HUDEP-2 (cell line): ENCODE results near the gene WDFY2.

Source experiments
- DNase-seq, 76 experiments: peaks; one replicate each; lab custom pipeline; 2025; ENCODE audit not compliant: unreplicated experiment in 76 of 76; lab: John Stamatoyannopoulos, UW

The WDFY2 gene

GRCh38 chr13:51729866-51730553, 145.7 kb downstream of the WDFY2 start:
- no peak for DNase-seq

DNA sequence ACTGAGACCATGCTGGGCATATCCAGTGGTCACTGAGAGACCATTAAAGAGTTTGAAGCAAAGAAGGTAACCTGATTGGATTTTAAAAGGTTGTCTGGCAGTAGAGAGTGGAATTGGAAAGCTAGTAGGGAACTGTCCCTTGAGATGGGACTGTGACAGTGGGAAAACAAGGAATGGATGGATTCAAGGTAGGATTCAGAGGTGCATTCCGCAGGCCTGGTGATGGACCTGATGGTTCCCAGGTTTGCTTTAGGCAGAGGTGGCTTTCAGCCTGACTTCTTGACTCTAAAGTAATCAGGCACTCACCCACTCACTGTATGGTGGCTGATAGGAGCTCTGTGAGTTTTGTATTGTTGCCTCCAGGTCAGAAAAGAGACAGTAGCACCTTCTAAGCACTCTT, 146.7 kb downstream of the WDFY2 start:
- DNase-seq = no peak

GRCh38 chr13:51731759-51732158, 147.5 kb downstream of the WDFY2 start:
- no peak for DNase-seq

GRCh38 chr13:51733374-51734298, 149.4 kb downstream of the WDFY2 start:
- DNase-seq = peak in 1 of 76 experiments; percentile 3

DNA sequence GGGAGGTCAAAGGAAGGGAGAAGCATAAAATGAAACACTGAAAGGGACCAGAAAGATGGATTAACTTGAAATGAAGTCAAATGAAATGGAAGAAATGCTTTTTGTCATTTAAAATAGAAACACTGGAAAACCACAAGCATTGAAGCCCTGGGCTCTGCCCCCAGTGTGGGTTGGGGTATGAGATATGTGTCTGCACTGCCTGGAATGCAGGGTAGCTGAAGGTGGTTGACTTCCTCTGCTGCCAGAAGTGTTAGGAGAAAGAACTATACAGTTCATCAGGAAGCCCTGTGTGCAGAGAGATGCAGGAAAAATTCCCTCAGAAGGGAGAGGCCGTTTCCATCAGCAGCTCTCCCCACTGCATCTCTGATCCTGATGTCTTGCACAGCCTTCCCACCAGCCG, 150.5 kb downstream of the WDFY2 start:
- DNase-seq = no peak

- no peak for DNase-seq
Measured at GRCh38 chr13:51737609-51738008, 153.3 kb downstream of the WDFY2 start.

DNA sequence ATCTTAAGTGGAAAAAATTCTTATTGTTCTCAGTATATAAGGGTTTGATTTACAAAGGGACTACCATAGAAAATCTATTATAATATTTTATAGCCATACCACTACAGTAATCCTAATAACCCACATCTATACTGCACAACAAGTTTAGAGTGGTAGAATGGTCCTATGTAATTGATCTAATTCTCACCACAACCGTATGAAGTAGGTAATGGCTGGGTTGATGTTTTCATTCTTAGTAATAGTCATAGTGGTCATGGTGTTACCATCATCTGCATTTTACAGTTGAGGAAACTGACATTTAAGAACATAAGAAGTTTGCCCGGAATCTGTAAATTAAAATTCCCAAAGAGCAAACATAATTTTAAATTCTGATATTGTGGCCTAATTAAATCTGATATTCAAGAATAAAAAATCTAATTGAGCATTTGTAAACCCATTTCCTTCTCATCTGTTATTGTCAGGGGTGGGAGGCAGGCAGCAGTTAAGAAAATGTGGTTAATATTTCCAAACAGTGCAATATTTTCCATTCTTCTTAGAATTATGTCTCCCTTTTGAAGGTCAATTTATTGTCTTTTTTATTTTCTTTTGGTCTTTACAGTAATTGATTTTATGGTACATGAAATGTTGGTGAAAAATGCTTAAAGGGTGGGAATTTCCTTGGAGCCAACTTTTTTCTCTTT, 154.1 kb downstream of the WDFY2 start:
- no peak for DNase-seq

GRCh38 chr13:51739027-51739764, 154.9 kb downstream of the WDFY2 start:
- no peak for DNase-seq

- DNase-seq = no peak
Measured at GRCh38 chr13:51740698-51741097, 156.4 kb downstream of the WDFY2 start.

DNA sequence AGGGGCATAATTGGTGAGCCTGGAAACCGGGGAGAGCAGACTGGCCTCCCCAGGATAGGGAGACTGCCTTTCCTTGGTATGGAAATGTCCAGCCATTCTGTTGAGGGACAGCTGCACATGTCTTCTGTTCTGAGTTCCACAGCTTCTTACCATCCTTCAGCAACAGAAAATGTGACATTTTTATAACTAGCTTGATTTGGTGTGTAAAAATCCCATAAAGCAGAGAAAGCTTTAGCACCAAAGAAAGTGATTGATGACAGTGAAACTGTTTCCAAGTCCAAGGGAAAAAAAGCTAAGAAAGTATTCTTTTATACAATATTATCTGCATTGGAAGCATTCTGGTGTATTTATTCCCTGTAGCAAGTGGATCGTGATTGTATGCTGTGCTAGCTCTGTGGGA, 157.8 kb downstream of the WDFY2 start:
- DNase-seq = no peak

GRCh38 chr13:51742611-51743010, 158.3 kb downstream of the WDFY2 start:
- DNase-seq = no peak

GRCh38 chr13:51745243-51745642, 161.0 kb downstream of the WDFY2 start:
- no peak for DNase-seq

DNA sequence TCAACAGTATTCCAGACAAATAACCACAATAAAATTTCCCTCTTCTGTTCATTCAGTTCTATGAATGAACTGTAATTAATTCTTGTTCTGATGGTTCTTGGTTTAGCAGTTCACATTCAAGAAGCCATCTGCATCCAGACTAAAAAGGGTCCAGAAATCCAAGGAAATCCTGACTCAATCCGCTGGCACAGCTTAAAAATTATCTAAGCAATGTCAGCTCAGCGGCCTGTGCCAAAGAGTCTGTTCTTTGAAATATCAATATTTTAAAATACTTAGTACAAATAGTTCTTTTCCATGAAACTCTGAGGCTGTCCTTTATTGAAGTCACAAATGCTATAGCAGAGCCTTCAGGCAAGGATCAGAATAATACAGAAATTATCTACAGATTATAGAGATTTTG, 162.5 kb downstream of the WDFY2 start:
- no peak for DNase-seq

GRCh38 chr13:51747438-51748434, 163.5 kb downstream of the WDFY2 start:
- DNase-seq = no peak

GRCh38 chr13:51756651-51757050, 172.4 kb downstream of the WDFY2 start:
- no peak for DNase-seq

- DNase-seq = no peak
Measured at GRCh38 chr13:51758691-51759090, 174.4 kb downstream of the WDFY2 start.

- DNase-seq = no peak
Measured at GRCh38 chr13:51759240-51759639, 175.0 kb downstream of the WDFY2 start.

GRCh38 chr13:51760592-51760991, 176.3 kb downstream of the WDFY2 start:
- no peak for DNase-seq

DNA sequence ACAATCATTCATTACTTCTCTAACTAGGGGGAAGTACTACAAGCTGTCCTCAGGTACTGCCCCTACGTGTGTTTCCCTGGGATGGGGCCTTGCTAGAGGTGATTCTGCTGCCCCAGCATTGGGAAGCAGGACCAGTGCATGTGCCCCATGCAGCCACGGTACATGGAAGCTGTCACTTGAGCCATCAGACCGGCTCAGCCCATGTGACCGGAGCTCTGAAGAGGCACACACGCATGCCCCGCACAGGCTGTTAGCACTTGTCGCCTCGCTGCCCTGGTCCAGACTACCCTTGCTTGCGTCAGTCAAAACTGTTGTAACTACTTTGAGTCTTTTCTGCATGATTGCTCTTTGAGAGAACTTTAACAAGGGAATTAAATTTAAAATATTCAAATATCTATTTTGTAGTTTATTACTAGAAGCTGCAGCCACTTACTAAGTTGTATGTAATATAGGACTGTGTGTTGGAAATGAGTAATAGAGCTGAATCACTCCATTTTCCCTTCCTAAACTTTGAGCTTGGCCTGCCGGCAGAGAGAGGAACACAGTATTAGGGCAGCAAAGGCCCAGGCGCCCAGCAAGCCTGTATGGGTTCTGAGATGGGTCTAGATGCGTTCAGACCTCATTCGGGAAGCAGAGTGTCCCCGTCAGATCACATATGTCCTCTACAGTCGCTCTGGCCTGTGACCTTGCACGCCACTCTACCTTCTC, 177.5 kb downstream of the WDFY2 start:
- DNase-seq = no peak
